Astrocyte (in vitro differentiated cells and primary cell): ENCODE measurements around the gene LMX1B.
"Not testable (repeated sequence)": the region's sequence is repeated elsewhere in the genome, so short reads cannot be mapped to it uniquely, and the experiment has no call there.

Experiments
- EZH2 ChIP-seq: IDR thresholded peaks from 2 replicates; pipeline ENCODE4 v1.6.1; 2012; ENCODE audit warnings: mild to moderate bottlenecking, low read length, inconsistent platforms; ENCODE audit not compliant: insufficient read depth
- TF ChIP-seq, protein P1 (sequence below): IDR thresholded peaks from 2 replicates; pipeline ENCODE4 v1.5.1; 2011; ENCODE audit warnings: low read depth, mild to moderate bottlenecking, inconsistent platforms, low read length, moderate library complexity; ENCODE audit not compliant: insufficient read depth

DNA sequence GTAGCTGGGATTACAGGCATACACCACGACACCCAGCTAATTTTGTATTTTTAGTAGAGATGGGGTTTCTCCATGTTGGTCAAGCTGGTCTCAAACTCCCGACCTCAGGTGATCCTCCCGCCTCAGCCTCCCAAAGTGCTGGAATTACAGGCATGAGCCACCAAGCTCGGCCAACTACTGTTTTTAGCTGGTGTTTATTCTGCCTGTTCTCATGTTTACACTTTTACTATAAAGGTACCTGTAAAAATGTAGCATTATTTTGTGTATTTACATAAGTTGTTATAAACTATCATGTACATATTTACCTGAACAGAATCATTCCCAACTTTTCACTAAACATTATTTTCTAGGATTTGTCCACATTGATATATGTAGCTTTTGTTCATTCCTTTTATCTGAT, 111.8 kb downstream of the LMX1B start:
- TF ChIP-seq, protein P1, sequence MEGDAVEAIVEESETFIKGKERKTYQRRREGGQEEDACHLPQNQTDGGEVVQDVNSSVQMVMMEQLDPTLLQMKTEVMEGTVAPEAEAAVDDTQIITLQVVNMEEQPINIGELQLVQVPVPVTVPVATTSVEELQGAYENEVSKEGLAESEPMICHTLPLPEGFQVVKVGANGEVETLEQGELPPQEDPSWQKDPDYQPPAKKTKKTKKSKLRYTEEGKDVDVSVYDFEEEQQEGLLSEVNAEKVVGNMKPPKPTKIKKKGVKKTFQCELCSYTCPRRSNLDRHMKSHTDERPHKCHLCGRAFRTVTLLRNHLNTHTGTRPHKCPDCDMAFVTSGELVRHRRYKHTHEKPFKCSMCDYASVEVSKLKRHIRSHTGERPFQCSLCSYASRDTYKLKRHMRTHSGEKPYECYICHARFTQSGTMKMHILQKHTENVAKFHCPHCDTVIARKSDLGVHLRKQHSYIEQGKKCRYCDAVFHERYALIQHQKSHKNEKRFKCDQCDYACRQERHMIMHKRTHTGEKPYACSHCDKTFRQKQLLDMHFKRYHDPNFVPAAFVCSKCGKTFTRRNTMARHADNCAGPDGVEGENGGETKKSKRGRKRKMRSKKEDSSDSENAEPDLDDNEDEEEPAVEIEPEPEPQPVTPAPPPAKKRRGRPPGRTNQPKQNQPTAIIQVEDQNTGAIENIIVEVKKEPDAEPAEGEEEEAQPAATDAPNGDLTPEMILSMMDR, result not testable (repeated sequence)
- TF ChIP-seq EZH2, result not testable (repeated sequence)
